Measurements from ENCODE around the gene TMEM17.

DNA sequence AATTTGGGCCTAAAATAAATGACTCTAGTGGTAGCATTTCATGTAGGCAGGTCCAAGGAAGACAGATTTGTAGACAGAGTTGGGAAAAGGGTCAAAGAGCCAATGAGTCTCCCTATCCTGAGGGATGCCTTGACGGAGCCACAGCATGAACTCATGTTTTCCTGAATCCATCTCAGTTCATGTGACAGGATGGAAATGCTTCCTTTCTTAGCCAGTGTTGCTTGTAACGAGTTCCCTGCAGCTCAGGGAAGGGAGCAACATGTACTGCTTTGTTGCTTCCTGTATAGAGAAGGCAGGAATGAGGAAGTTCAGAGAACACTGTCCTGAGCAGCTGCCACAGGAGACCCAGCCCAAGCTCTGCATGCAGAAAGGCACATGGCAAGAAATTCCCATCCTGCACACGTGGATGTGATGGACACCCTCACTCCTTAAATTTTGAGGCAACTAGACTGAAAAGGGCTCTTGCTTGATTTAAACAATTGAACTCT is 27.9 kb downstream of the TMEM17 start:
- TF ChIP-seq, protein P1, sequence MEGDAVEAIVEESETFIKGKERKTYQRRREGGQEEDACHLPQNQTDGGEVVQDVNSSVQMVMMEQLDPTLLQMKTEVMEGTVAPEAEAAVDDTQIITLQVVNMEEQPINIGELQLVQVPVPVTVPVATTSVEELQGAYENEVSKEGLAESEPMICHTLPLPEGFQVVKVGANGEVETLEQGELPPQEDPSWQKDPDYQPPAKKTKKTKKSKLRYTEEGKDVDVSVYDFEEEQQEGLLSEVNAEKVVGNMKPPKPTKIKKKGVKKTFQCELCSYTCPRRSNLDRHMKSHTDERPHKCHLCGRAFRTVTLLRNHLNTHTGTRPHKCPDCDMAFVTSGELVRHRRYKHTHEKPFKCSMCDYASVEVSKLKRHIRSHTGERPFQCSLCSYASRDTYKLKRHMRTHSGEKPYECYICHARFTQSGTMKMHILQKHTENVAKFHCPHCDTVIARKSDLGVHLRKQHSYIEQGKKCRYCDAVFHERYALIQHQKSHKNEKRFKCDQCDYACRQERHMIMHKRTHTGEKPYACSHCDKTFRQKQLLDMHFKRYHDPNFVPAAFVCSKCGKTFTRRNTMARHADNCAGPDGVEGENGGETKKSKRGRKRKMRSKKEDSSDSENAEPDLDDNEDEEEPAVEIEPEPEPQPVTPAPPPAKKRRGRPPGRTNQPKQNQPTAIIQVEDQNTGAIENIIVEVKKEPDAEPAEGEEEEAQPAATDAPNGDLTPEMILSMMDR (IDR thresholded peaks at IDR 0.05) = no peak
- no peak for TF ChIP-seq EZH2phosphoT487 (IDR thresholded peaks at IDR 0.05)
- no peak for TF ChIP-seq EZH2 (IDR thresholded peaks at IDR 0.05)

All from neural progenitor cell (in vitro differentiated cells).